H1 (cell line): Measurements from ENCODE around the gene SCD.
A peak's percentile ranks its signal among the peaks of the same experiment; 100 is the strongest.

Source experiments
- CTCF ChIP-seq, 3 experiments: IDR thresholded peaks; 1 replicate in 2 of 3; 2 replicates in 1 of 3; pipeline versions ENCODE4 v1.5.1 to v1.6.1; 2011; ENCODE audit warnings: low read length in 3 of 3, mild to moderate bottlenecking in 3 of 3, inconsistent platforms in 2 of 3, low read depth in 1 of 3, moderate library complexity in 1 of 3; ENCODE audit not compliant: insufficient read depth in 1 of 3; ENCODE audit errors: control extremely low read depth in 1 of 3
- JUN ChIP-seq: IDR thresholded peaks from 2 replicates; pipeline ENCODE4 v1.6.1; 2011; ENCODE audit warnings: low read depth, mild to moderate bottlenecking, improper control_type of control experiment, low read length
- POLR2AphosphoS5 ChIP-seq: IDR thresholded peaks from 2 replicates; pipeline ENCODE4 v1.6.1; 2011; ENCODE audit warnings: low read depth, low read length
- RNF2 ChIP-seq: fragments of 200-900, 300-1000 bp; sonication (generic); IDR thresholded peaks from 2 replicates; pipeline ENCODE4 v1.7.1; 2016; ENCODE audit warnings: borderline replicate concordance, low read depth, mild to moderate bottlenecking, antibody characterized with exemption, low read length; ENCODE audit not compliant: poor library complexity, severe bottlenecking; ENCODE audit errors: missing control alignments
- SIX5 ChIP-seq: IDR thresholded peaks from 2 replicates; pipeline ENCODE4 v1.6.1; 2011; ENCODE audit warnings: mild to moderate bottlenecking, low read depth, low read length
- TAF1 ChIP-seq: IDR thresholded peaks from 2 replicates; pipeline ENCODE4 v1.6.1; 2011; ENCODE audit warnings: mild to moderate bottlenecking, low read depth, low read length
- TCF12 ChIP-seq: IDR thresholded peaks from 2 replicates; pipeline ENCODE4 v1.6.1; 2011; ENCODE audit warnings: low read depth, mild to moderate bottlenecking, low read length

- TF ChIP-seq SIX5 = no peak
- TF ChIP-seq POLR2AphosphoS5 = no peak; the same call in 1 of the 2 replicates
- TF ChIP-seq TAF1 = peak; percentile 80
- no peak for TF ChIP-seq CTCF (IDR thresholded peaks at IDR 0.05; ENCODE audit: control extremely low read depth in 1 of 3, insufficient read depth in 1 of 3, low read depth in 1 of 3, low read length in 3 of 3)
- no peak for TF ChIP-seq RNF2
- no peak for TF ChIP-seq TCF12
- no peak for TF ChIP-seq JUN
Measured at GRCh38 chr10:100370714-100371481, 23.9 kb downstream of the SCD start.
